GM18502 (cell line): ENCODE results near the gene LEO1.
"Not testable (repeated sequence)": the region's sequence is repeated elsewhere in the genome, so short reads cannot be mapped to it uniquely, and the experiment has no call there.

ENCODE experiments used
- ATAC-seq: cut with Tn5 transposase; IDR thresholded peaks from one replicate; pipeline ENCODE4 v1.9.1; 2021; ENCODE audit warnings: mild to moderate bottlenecking; ENCODE audit not compliant: unreplicated experiment, poor library complexity

The LEO1 gene

DNA sequence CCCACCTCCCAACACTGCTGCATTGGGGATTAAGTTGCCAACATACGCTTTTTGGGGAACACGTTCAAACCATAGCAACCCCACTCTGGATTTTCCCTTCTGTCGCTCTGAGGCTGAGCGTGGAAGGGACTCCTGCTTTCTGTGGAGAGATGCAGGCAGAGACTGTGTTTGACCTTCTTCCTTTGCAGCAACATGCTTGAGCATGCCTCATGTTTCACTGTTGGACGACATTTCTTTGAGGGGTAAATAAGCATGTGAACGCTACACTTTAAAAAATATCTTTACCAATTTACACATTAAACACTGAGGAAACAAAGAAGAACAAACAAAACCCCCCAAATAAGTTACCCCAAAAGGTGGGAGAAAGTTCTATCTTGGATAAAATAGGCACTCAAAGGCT is 33.2 kb upstream of the LEO1 start:
- no peak for ATAC-seq

DNA sequence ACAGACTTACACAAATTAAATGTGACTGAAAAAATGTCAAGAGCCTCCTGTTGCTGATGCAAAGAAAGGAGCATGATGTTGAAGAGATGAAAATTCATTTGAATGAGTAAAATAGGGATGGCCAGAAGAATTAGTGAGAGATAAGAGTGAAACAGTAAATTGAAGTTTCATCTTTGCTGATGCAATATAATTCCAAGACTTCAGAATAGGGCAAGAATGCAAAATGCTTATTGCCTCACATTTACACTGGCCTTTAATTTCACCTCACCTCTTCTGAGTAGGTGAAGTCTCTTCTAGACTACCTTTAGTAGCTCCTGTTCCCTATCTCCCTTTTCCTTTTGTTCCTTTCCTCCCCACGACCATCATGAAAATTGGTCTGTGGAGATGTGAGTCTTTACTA is 32.1 kb upstream of the LEO1 start:
- ATAC-seq, result no peak

DNA sequence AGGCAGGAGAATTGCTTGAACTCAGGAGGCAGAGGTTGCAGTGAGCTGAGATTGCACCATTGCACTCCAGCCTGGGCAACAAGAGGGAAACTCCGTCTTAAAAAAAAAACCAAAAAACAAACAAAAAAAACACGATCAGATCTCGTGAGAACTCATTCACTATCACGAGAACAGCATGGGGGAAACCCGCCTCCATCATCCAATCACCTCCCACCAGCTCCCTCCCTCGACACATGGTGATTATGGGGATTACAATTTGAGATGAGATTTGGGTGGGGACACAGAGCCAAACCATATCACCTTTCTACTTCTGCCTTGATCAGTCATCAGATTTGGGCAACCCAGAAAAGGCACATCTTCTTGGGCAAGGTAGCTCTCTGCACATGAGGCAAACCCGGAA is 31.5 kb upstream of the LEO1 start:
- ATAC-seq, result not testable (repeated sequence)

DNA sequence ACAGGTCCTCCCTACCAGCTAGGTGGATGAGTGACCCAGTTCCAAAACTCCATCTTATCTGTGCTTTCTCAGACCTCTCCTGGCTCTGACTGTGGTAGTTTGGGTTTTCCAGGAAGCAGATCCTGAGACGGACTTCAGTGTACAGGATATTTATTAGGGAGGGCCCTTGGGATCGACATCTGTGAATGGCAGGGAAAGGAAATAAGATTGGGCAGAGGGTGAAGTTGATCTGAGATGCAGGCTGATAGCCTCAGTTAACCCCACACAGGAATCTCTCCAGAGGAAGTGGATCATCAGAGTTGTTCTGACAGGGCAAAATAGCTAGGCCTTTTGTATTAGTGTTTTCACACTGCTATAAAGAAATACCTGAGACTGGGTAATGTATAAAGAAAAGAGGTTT is 30.8 kb upstream of the LEO1 start:
- no peak for ATAC-seq

DNA sequence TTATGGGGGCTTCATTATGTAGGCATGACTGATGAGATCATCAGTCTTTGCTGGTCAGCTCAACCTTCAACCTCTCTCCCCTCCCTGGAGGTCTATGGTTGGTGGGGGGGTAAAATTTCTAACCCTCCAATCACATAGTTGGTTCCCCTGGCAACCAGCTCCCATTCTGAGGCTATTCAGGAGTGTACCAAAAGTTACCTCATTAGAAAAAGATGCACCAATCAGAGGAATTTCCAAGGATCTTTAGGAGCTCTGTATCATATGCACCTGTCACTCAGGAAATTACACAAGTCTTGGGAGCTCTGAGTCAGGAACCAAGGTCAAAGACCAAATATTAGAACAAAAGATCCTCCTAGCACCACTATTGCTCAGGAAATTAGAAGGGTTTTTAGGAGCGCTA is 21.4 kb upstream of the LEO1 start:
- ATAC-seq, result no peak

DNA sequence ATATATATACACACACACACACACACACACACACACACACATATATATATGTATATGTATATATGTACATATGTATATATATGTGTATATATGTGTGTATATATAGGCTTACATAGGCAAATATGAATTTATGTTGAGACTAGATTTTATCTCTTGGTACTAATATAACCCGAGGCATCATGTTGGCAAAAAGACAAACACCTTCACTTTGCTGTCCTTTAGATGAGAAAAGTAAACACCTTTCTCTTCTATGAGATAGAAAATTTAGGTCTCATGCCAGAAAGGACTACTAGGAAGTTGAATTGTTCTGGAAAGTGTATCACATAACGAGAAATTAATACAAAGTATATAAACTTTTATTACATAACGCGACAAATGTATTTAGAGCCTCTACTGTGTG is 19.6 kb upstream of the LEO1 start:
- ATAC-seq, result no peak

DNA sequence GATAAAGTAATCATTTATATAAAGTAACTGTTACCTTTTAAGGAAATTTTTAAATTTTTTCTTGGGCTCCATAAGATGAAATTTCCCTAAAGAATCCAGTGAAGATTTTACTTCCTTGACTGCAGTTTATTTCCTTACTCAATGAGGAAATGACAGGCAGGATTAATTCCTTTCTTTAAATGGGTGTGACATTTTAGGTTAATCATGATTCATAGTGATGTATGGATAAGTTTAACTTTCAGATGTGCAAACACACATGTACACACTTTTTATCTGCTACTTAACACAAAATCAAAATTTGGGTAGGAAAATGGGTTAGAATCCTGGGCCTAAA is 11.2 kb upstream of the LEO1 start:
- ATAC-seq, result no peak

DNA sequence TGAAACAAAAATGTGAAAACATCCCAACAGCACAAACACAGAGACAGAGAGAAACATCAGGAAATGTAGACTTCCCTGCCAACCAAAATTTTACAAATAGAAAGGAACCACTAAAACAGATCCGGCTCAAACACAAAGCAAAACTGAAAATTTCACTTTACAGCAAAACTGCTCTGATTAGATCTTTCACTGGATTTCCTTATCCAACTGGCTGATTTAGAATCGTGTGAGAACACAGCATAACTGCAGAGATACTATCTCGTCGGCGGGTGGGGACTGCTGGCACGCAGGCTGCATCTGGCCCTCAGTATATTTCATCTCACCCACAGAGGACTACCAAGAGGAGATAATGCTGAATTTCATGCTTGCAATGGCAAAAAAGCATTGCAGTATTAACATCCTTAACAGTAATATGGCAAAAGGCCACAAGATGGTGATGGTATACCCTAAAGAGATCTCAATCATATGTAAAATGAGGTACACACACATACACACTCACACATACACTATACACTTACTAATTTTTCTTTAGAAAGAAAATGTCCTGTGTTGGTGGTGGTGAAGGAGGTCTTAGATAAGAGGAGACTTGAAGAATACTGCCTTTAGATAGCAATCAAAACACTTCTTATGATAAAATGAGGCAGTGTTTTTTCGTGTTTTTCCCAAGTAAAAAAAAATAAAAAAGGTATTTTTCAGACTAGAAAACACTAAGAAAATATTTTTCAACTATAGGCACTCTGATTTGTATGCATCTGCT is 10.6 kb upstream of the LEO1 start:
- ATAC-seq, result peak; percentile 94

DNA sequence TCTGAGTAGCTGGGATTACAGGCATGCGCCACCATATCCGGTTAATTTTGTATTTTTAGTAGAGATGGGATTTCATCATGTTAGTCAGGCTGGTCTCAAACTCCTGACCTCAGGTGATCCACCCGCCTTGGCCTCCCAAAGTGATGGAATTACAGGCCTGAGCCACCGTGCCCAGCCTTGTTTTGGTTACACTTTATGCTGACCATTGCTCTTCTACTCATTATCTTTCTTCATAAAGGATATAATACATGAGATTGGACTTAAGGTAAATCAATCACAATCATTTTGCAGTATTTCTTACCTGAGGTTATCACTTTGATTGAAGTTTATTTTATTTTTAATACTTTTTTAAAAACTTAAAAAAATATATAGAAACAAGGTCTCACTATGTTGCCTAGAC is 2.2 kb upstream of the LEO1 start:
- ATAC-seq, result no peak

DNA sequence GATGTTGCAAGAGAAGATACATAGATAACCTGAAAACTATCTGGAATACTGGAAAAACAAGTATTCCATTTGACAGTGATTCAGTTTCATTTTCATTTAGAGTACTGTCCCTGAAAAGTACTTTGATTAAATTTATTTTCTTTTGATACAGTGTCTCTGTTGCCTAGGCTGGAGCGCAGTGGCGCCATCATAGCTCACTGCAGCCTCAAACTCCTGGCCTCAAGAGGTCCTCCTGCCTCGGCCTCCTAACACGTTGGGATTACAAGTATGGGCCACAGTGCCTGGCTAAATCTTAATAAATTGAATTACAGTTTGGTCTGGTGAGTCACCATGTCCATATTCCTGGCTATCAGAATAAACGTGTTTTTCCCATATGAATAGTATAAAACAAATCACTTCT is 1.6 kb upstream of the LEO1 start:
- no peak for ATAC-seq

DNA sequence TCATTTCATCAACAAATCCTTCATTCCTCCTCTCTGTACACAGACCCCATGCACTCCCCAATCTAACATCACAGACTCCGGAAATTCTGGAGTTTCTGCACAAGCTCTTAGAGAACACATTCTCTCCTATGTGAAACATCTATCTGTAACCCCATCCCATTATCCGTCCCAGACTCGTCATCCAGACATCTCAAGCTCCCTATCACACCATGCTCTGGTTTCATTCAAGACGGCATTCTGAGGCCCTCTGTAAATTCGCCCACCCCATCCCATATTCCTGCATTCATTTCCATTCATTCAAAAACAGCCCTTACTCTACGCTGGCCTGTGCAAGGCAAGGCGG is 575 bp downstream of the LEO1 start:
- no peak for ATAC-seq

DNA sequence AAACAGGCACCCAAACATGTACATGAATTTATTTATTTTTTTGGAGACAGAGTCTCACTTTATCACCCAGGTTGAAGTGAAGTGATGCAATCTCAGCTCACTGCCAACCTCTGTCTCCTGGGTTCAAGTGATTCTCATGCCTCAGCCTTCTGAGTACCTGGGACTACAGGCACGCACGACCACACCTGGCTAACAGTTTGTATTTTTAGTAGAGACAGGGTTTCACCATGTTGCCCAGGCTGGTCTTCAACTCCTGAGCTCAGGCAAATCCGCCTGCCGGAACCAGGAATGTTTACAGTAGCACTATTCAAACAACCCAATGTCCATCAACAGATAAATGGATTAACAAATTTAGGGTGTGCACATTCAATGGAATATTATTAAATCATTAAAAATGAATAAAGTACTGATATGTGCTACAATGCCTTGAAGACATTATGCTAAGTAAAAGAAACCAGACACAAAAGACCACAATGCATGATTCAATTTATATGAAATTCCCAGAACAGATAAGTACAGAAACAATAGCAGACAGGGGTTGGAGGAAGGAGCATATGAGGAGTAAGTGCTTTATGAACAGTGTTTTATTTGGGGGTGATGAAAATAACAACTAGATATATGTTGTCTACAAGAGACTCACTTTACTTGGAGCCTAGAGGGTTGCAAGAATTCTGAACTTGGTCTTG is 1.3 kb downstream of the LEO1 start:
- no peak for ATAC-seq

DNA sequence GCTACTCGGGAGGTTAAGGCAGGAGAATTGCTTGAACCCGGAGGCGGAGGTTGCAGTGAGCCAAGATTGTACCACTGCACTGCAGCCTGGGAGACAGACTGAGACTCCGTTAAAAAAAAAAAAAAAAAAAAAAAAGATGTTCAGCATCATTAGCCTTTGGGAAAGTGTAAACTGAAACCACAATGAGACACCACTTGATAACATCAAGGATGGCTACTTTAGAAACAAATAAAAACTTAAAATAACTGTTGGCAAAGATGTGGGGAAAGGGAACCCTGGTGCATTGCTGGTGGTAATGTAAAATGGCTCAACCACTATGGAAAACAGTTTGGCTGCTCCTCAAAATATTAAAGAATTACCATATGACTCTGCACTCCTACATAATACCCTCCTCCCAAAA is 1.9 kb downstream of the LEO1 start:
- ATAC-seq, result no peak

DNA sequence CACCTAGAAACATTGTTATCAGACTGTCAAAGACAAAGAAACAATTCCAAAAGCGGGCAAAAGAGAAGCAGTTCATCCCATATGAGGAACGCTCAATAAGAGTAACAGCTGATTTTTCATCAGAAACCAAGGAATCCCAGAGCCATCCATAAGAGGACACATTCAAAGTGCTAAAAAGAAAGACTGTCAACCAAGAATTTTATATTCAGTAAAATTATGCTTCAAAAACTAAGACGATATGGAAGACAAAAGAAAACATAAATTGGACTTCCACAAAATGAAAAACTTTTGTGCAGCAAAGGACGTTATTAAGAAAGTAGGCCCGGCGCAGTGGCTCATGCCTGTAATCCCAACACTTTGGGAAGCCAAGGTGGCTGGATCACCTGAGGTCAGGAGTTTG is 4.0 kb downstream of the LEO1 start:
- no peak for ATAC-seq

DNA sequence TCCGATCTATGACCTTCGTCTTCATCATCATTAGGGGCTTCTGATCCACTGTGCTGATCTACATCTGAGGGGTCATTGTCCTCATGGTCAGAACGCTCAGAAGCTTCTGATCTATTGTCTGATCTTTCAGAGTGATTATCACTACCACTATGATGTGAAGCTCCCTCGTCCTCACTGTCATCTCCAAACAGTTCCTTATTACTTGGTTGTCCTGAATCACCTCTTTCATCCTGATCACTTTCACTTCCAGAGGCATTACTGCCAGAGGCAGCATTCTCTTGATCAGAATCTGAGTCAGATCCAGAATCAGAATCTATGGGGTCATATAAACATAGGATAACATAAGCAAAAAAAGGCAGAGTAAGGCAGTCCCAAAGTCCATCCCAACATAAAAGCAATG is 5.4 kb downstream of the LEO1 start:
- ATAC-seq, result no peak

DNA sequence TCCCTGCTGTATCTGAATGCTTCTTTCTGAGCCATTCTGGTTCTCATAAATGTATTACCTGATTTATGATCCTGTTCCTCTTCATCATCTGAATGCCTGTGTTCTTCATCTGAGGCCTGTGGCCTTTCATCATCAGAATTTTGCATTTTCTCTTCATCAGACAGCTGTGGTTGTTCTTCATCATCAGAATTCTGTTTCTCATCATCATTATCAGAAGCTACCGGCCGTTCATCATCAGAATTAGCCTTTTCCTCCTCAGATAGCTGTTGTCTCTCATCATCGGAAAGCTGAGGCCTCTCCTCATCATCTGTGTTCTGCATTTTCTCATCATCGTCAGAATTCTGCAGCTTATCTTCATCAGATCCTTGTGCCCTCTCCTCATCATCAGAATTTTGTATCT is 5.9 kb downstream of the LEO1 start:
- ATAC-seq, result no peak

DNA sequence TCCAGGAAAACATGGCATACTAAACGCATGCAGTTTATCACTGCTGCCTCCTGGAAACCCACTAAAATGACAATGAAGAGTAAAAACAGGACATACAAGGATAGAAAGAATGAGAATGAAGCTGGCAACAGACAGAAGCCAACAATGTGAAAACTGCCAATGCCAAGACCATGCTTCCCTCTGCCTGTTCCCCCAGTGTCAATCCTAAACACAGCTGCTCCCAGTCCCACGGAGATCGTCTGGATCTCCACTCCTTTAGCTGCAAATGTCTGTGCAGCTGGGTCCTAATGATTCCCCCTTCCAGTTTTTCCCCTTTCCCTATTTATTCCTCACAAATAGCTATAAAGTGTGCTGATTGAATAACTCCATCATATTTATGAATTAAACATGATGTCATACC is 16.1 kb downstream of the LEO1 start:
- no peak for ATAC-seq

DNA sequence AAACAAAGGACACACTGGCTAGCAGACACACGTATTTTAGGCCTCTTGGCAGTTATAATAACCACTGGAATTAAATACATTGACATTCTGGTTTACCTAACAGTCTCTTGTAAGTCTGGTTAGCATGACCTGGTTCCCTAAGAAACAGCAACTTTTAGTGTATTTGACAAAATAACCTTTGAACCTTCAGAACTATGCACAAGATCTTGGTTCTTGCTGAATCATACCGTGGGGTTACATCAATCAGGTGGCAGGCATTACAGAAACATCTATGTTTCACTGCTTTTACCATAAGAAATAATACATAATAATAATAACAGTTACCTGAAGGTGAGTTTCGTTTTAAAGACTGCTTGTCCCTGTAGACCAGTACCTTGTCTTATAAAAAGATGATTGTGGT is 18.8 kb downstream of the LEO1 start:
- no peak for ATAC-seq

DNA sequence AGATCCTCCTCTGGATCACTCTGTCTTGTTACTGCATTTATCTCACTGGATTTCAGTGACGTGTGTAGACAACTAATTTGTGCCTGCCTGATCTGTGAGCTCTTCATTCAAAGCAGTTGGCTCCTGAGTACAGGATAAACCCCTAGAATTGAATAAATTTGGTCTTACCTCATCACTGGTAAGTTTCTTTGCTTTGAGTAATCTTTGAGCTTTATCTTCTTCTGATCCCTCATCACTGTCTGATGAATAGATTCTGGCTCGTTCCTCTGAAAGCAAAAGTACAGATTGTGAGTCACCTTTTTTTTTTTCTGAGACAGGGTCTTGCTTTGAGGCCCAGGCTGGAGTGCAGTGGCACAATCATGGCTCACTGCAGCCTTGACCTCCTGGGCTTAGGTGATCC is 24.5 kb downstream of the LEO1 start:
- no peak for ATAC-seq

DNA sequence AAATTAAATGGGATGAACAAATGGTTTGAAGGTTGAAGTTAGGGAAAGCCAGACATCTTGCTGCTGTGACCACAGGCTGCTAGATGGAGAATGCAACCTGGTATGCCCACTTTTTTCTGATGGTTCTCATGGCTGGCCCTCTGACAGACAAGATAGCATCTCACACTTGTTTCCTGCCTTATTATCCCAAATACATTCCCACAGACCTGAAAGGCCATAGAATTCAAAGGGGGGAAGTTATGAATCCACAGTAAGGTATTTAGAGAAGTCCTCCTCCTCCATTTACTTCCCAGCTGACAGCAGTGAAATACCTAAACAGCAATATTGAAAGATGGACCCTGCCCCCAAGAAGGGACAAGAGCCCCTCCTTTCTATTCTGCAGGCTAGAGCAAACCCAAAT is 32.4 kb downstream of the LEO1 start:
- ATAC-seq, result no peak

DNA sequence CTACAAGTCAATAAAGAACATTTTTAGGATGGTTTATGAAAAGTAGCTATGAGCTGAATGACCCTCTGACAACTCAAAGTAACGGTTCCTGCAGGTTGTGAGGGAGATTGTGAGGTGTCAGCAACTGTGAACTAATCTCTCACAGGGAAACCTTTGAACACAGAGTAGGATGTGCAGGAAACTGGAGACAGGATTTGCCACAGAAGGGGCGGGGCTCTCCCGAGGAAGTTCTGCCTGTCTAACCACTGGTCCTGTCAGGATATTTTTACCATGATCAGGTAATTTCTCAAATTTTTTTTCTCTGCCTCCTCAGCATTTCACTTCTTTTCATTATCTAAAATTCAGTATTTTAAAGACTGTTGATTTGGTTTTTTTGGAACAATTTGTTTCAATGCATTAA is 33.3 kb downstream of the LEO1 start:
- ATAC-seq, result no peak

DNA sequence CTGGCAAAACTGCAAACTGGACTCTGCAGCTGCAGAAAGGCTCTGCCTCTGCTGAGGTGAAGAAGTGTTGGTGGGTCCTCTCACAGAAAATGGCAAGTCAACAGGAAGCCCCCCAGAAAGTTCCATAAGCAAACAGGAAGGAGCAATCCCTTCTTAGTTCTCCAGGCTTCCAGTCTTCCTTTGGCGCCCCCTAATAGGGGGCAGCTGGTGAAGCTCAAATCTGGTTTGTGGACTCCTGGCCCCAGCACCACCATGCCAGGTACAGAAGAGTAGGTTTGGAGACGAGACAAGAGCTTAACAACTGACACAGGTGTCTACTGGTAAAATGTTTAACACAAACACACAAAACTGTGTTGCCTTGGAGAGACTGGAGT is 35.5 kb downstream of the LEO1 start:
- ATAC-seq, result no peak
